K562 (cell line): ENCODE results near the gene S100A6. TPM values are rescaled to one million over a fixed set of nuclear protein-coding genes. Genes with fewer than 3 reads are reported as not detected.

ENCODE experiments used
- ATF1 ChIP-seq, 2 experiments: fragments of 450-650 bp in 1 of 2; IDR thresholded peaks; 2 replicates each; pipeline ENCODE4 v1.6.1; 2016; ENCODE audit warnings: missing compliant biosample characterization in 1 of 2, missing genetic modification characterization in 1 of 2
- CBFA2T2 ChIP-seq: fragments of 450-650 bp; conservative IDR thresholded peaks from 2 replicates; pipeline ENCODE4 v1.6.1; 2017; ENCODE audit warnings: mild to moderate bottlenecking
- FIP1L1 ChIP-seq: fragments of 200-400 bp; formaldehyde crosslinking; IDR thresholded peaks from 2 replicates; pipeline ENCODE4 v1.6.1; 2018; ENCODE audit warnings: mild to moderate bottlenecking, low read depth, low read length; ENCODE audit not compliant: poor library complexity, severe bottlenecking
- GABPA ChIP-seq: fragments of 200-800 bp; sonication (Bioruptor generic); conservative IDR thresholded peaks from 2 replicates; pipeline ENCODE4 v1.6.1; 2016; ENCODE audit warnings: low read depth, missing genetic modification characterization, missing compliant biosample characterization
- HBP1 ChIP-seq: fragments of 450-650 bp; formaldehyde crosslinking; IDR thresholded peaks from 2 replicates; pipeline ENCODE4 v1.4.0; 2022; ENCODE audit warnings: missing genetic modification characterization
- HSF4 ChIP-seq: fragments of 250-450 bp; sonication (Bioruptor Pico); IDR thresholded peaks from 2 replicates; pipeline ENCODE4 v2.1.2; 2022; ENCODE audit warnings: mild to moderate bottlenecking, moderate library complexity, borderline replicate concordance
- JUN ChIP-seq, 2 experiments: sonication (generic) in 1 of 2; formaldehyde crosslinking in 1 of 2; IDR thresholded peaks; 2 replicates each; pipeline versions ENCODE4 v1.6.1 to v1.8.0; 2012 to 2022; ENCODE audit warnings: borderline replicate concordance in 2 of 2, mild to moderate bottlenecking in 2 of 2, improper control_type of control experiment in 1 of 2, low read depth in 1 of 2, low read length in 1 of 2, missing genetic modification reagents in 1 of 2
- MAFG ChIP-seq: fragments of 450-650 bp; conservative IDR thresholded peaks from 2 replicates; pipeline ENCODE4 v1.6.1; 2016; ENCODE audit warnings: missing genetic modification characterization, missing compliant biosample characterization
- NCOA4 ChIP-seq: fragments of 450-650 bp; IDR thresholded peaks from 2 replicates; pipeline ENCODE4 v1.6.1; 2018; ENCODE audit warnings: mild to moderate bottlenecking; ENCODE audit not compliant: partially characterized antibody
- NFE2 ChIP-seq: IDR thresholded peaks from 2 replicates; pipeline ENCODE4 v1.6.1; 2014; ENCODE audit warnings: antibody characterized with exemption, low read depth
- NR2C1 ChIP-seq, 2 experiments: fragments of 450-650 bp; IDR thresholded peaks; 2 replicates each; pipeline ENCODE4 v1.6.1; 2017; ENCODE audit warnings: mild to moderate bottlenecking in 2 of 2, antibody characterized with exemption in 1 of 2, inconsistent platforms in 1 of 2, missing compliant biosample characterization in 1 of 2, missing genetic modification characterization in 1 of 2
- NRF1 ChIP-seq, 2 experiments: fragments of 450-650 bp; IDR thresholded peaks in 1 of 2; conservative IDR thresholded peaks in 1 of 2; 2 replicates each; pipeline ENCODE4 v1.6.1; 2014; ENCODE audit warnings: mild to moderate bottlenecking in 2 of 2
- RBM25 ChIP-seq: fragments of 200-400 bp; formaldehyde crosslinking; IDR thresholded peaks from 2 replicates; pipeline ENCODE4 v1.6.1; 2018; ENCODE audit warnings: low read length, low read depth, moderate library complexity; ENCODE audit not compliant: severe bottlenecking
- ZFP30 ChIP-seq: fragments of 250-450 bp; sonication (Bioruptor Pico); IDR thresholded peaks from 2 replicates; pipeline ENCODE4 v1.8.0; 2022; ENCODE audit warnings: moderate library complexity, mild to moderate bottlenecking, inconsistent platforms, borderline replicate concordance
- ZNF146 ChIP-seq: IDR thresholded peaks from one replicate; pipeline ENCODE4 v1.6.1; 2018; ENCODE audit warnings: missing compliant biosample characterization; ENCODE audit not compliant: unreplicated experiment
- ZNF318 ChIP-seq, 2 experiments: fragments of 450-650 bp; IDR thresholded peaks; 2 replicates each; pipeline ENCODE4 v1.6.1; 2016; ENCODE audit warnings: mild to moderate bottlenecking in 2 of 2, borderline replicate concordance in 1 of 2, low read depth in 1 of 2, moderate library complexity in 1 of 2
- ZNF431 ChIP-seq: sonication (generic); formaldehyde crosslinking; IDR thresholded peaks from 2 replicates; pipeline ENCODE4 v1.8.0; 2022; ENCODE audit warnings: mild to moderate bottlenecking, missing genetic modification reagents
- polyA plus RNA-seq, 8 experiments: library from polyadenylated mRNA; depleted of rRNA in 4 of 8; stranded (reverse) in 5 of 8; unstranded in 3 of 8; fragments of >200 nt; fragmentation: Nextera tagmentation in 2 of 8; fragmentation: Illumina TruSeq in 1 of 8; extraction: Ambion mirVana in 2 of 8; extraction: Trizol in 1 of 8; gene quantifications; 2 replicates each; pipeline versions ENCODE4 v1.2.1 to v1.2.3, GENCODE V29; 2011 to 2014; ENCODE audit warnings: inconsistent platforms in 1 of 8, missing spikeins in 1 of 8
- total RNA-seq, 7 experiments: library from RNA; depleted of rRNA in 6 of 7; stranded (reverse); fragments of >200 nt in 6 of 7; fragmentation: Illumina TruSeq in 2 of 7; extraction: Trizol in 2 of 7; gene quantifications; 2 replicates each; pipeline versions ENCODE4 v1.2.1 to v1.2.3, GENCODE V29; 2011 to 2021; ENCODE audit warnings: low replicate concordance in 1 of 7

The S100A6 gene
- total and polyA plus RNA-seq, 9 of the 15 experiments (the other 6 are each of a cell fraction or from before 2014, with no cell fraction given), result 9.8 to 66.5 (median 23.2) TPM

- TF ChIP-seq ZNF146 (CRISPR knock-in tag) (no peak), MAFG (tag) (no peak), ZNF431 (CRISPR knock-in tag) (no peak), ZNF318 (IDR thresholded peaks at IDR 0.05; ENCODE audit: borderline replicate concordance in 1 of 2, low read depth in 1 of 2) (no peak), HSF4 (CRISPR knock-in tag) (no peak), NCOA4 (no peak), JUN (IDR thresholded peaks at IDR 0.05; ENCODE audit: borderline replicate concordance, low read depth, low read length) (no peak), JUN (CRISPR knock-in tag; IDR thresholded peaks at IDR 0.05; ENCODE audit: borderline replicate concordance) (no peak), HBP1 (CRISPR knock-in tag) (no peak), NR2C1 (IDR thresholded peaks at IDR 0.05) (no peak), NR2C1 (tag; IDR thresholded peaks at IDR 0.05) (no peak), ZFP30 (CRISPR knock-in tag) (no peak), NFE2 (no peak), GABPA (tag) (no peak), NRF1 (conservative IDR thresholded peaks at IDR 0.05 in 1 of 2, IDR thresholded peaks at IDR 0.05 in 1 of 2) (no peak), CBFA2T2 (no peak), RBM25 (no peak), FIP1L1 (no peak), ATF1 (CRISPR knock-in tag; IDR thresholded peaks at IDR 0.05) (no peak), ATF1 (tag; IDR thresholded peaks at IDR 0.05) (no peak)
These were observed 2.8 kb downstream of the S100A6 start (continued) for GRCh38 chr1:153532769-153533599.
